Stomach (tissue), 4 donors: ENCODE measurements around the gene GSG1L.

Experiments
- POLR2A ChIP-seq, 4 donors: fragments of 450-650 bp; IDR thresholded peaks; one replicate each; pipeline ENCODE4 v1.6.1; 2016; ENCODE audit warnings: antibody characterized with exemption in 4 of 4, control low read depth in 2 of 4, mild to moderate bottlenecking in 1 of 4, moderate library complexity in 1 of 4
- POLR2AphosphoS5 ChIP-seq, 3 donors: sonication (generic); formaldehyde crosslinking; IDR thresholded peaks; one replicate each; pipeline ENCODE4 v1.6.1; 2016; ENCODE audit warnings: antibody characterized with exemption in 3 of 3
- TF ChIP-seq, protein P1 (sequence below), 7 experiments: fragments of 450-650 bp in 4 of 7; fragments of 200-600 bp in 3 of 7; sonication (generic) in 3 of 7; IDR thresholded peaks; one replicate each; pipeline ENCODE4 v1.5.1; 2016 to 2019; ENCODE audit warnings: antibody characterized with exemption in 7 of 7, control low read depth in 2 of 7, mild to moderate bottlenecking in 1 of 7

GRCh38 chr16:28051486-28051885, 12.0 kb downstream of the GSG1L start:
- TF ChIP-seq, protein P1, sequence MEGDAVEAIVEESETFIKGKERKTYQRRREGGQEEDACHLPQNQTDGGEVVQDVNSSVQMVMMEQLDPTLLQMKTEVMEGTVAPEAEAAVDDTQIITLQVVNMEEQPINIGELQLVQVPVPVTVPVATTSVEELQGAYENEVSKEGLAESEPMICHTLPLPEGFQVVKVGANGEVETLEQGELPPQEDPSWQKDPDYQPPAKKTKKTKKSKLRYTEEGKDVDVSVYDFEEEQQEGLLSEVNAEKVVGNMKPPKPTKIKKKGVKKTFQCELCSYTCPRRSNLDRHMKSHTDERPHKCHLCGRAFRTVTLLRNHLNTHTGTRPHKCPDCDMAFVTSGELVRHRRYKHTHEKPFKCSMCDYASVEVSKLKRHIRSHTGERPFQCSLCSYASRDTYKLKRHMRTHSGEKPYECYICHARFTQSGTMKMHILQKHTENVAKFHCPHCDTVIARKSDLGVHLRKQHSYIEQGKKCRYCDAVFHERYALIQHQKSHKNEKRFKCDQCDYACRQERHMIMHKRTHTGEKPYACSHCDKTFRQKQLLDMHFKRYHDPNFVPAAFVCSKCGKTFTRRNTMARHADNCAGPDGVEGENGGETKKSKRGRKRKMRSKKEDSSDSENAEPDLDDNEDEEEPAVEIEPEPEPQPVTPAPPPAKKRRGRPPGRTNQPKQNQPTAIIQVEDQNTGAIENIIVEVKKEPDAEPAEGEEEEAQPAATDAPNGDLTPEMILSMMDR (IDR thresholded peaks at IDR 0.05), result no peak
- TF ChIP-seq POLR2AphosphoS5 (IDR thresholded peaks at IDR 0.05), result no peak
- no peak for TF ChIP-seq POLR2A (IDR thresholded peaks at IDR 0.05)
